A673 (cell line): ENCODE measurements around the gene TGFBR3L. TPM values are rescaled to one million over a fixed set of nuclear protein-coding genes. Genes with fewer than 3 reads are reported as not detected.

Experiments used
- BruUV-seq: library from RNA; stranded (reverse); fragments of 400-500 nt; replicated peaks from 2 replicates; lab custom pipeline; 2021; lab: Mats Ljungman, UMichigan
- CTCF ChIA-PET: fragments of 300-600 bp; sonication (Branson Sonifier 250); formaldehyde crosslinking; loops from one replicate; lab custom pipeline; 2022; ENCODE audit warnings: antibody characterized with exemption; lab: Charles Lee
- POLR2A ChIA-PET: fragments of 300-600 bp; sonication (Branson Sonifier 250); formaldehyde crosslinking; loops from one replicate; lab custom pipeline; 2022; ENCODE audit warnings: antibody characterized with exemption; ENCODE audit not compliant: low non-redundant PET; lab: Charles Lee
- DNase-seq: peaks from one replicate; pipeline ENCODE4 v3.0.0-alpha.2; 2015; ENCODE audit warnings: low spot score
- H3K27ac ChIP-seq: fragments of 200-600 bp; sonication (generic); 2 replicates; pipeline ENCODE4 v1.5.1; 2016; ENCODE audit warnings: mixed run types, low read depth, mild to moderate bottlenecking, mixed read lengths, antibody characterized with exemption, low read length; ENCODE audit not compliant: poor library complexity, severe bottlenecking
- H3K27me3 ChIP-seq: fragments of 200-600 bp; sonication (generic); replicated peaks from 2 replicates; pipeline ENCODE4 v1.6.1; 2017; ENCODE audit warnings: mixed run types, low read depth, mild to moderate bottlenecking, mixed read lengths, antibody characterized with exemption, low read length; ENCODE audit not compliant: insufficient read depth, poor library complexity
- H3K36me3 ChIP-seq: fragments of 200-600 bp; sonication (generic); 2 replicates; pipeline ENCODE4 v1.6.1; 2016; ENCODE audit warnings: mixed run types, mild to moderate bottlenecking, mixed read lengths, antibody characterized with exemption, low read length; ENCODE audit not compliant: insufficient read depth, poor library complexity, severe bottlenecking
- H3K4me1 ChIP-seq: fragments of 200-600 bp; sonication (generic); 2 replicates; pipeline ENCODE4 v1.6.1; 2017; ENCODE audit warnings: mixed run types, mild to moderate bottlenecking, mixed read lengths, antibody characterized with exemption, low read length; ENCODE audit not compliant: insufficient read depth, poor library complexity, severe bottlenecking
- H3K4me3 ChIP-seq: fragments of 200-600 bp; sonication (generic); 2 replicates; pipeline ENCODE4 v1.5.1; 2016; ENCODE audit warnings: low read depth, mixed run types, mild to moderate bottlenecking, mixed read lengths, low read length; ENCODE audit not compliant: poor library complexity, severe bottlenecking
- H3K9me3 ChIP-seq: fragments of 200-600 bp; sonication (generic); 2 replicates; pipeline ENCODE4 v1.6.1; 2016; ENCODE audit warnings: mixed run types, low read depth, mild to moderate bottlenecking, mixed read lengths, antibody characterized with exemption, low read length; ENCODE audit not compliant: poor library complexity, severe bottlenecking
- CTCF ChIP-seq: fragments of 300-800, 200-600 bp; sonication (generic); conservative IDR thresholded peaks from 2 replicates; pipeline ENCODE4 v1.5.1; 2017; ENCODE audit warnings: low read depth, mild to moderate bottlenecking, antibody characterized with exemption, low read length, moderate library complexity, mixed read lengths
- EZH2 ChIP-seq: fragments of 200-600 bp; sonication (generic); IDR thresholded peaks from 2 replicates; pipeline ENCODE4 v1.6.1; 2017; ENCODE audit warnings: borderline replicate concordance, low read depth, mild to moderate bottlenecking, mixed read lengths, antibody characterized with exemption, low read length; ENCODE audit not compliant: poor library complexity, severe bottlenecking
- intact Hi-C: fragments of 100-400 bp; cut with micrococcal nuclease; formaldehyde crosslinking; loops from one replicate; pipeline ENCODE4 v1.10.0; 2022; ENCODE audit not compliant: unreplicated experiment
- total RNA-seq: library from RNA; stranded (reverse); gene quantifications from 2 replicates; pipeline ENCODE4 v1.2.3, GENCODE V29; 2021

The TGFBR3L gene
- total RNA-seq, 1 experiment from 2014 or later = 1.6 TPM

- no peak for DNase-seq
- Histone ChIP-seq H3K4me1 (peaks cover 17% of the 10 kb centered on the region), H3K4me3 (no peak overlapping the region), H3K27me3 (no peaks in the 10 kb centered on the region), H3K27ac (no peak overlapping the region), H3K9me3 (no peaks in the 10 kb centered on the region), H3K36me3 (peaks cover 75% of the 10 kb centered on the region)
- POLR2A ChIA-PET = no interaction called here
- intact Hi-C loops = no loop called here
- TF ChIP-seq EZH2 (no peak), CTCF (no peak)
- no TSS peak for BruUV-seq
- CTCF ChIA-PET = no interaction called here
Measured at GRCh38 chr19:7932930-7933300, 18.3 kb downstream of the TGFBR3L start.

- H3K27me3 ChIP-seq = no peaks in the 10 kb centered on the region
- TF ChIP-seq CTCF = peak; percentile 47
- TF ChIP-seq EZH2 = no peak
- POLR2A ChIA-PET = no interaction called here
- intact Hi-C loops = no loop called here
- CTCF ChIA-PET = interaction anchor here (0.6 kb wide), 1 partner anchor 308 kb away, joined by 3 read pairs; no protein-coding TSS in a partner anchor
- H3K36me3 ChIP-seq = peaks cover 79% of the 10 kb centered on the region
- no TSS peak for BruUV-seq
- H3K27ac ChIP-seq = no peak overlapping the region
- DNase-seq = no peak
- H3K9me3 ChIP-seq = no peaks in the 10 kb centered on the region
- no peak overlapping the region for H3K4me3 ChIP-seq
- H3K4me1 ChIP-seq = peaks cover 13% of the 10 kb centered on the region
Measured at GRCh38 chr19:7933411-7933810, 18.8 kb downstream of the TGFBR3L start.

GRCh38 chr19:7933828-7934725, 19.4 kb downstream of the TGFBR3L start:
- no TSS peak for BruUV-seq
- H3K4me1 ChIP-seq = peaks cover 6% of the 10 kb centered on the region
- H3K36me3 ChIP-seq = peaks cover 82% of the 10 kb centered on the region
- no peak for DNase-seq
- no peaks in the 10 kb centered on the region for H3K9me3 ChIP-seq
- no peak overlapping the region for H3K27ac ChIP-seq
- no peaks in the 10 kb centered on the region for H3K27me3 ChIP-seq
- TF ChIP-seq CTCF (0 out of 2 replicates have a peak, but pooled peaks have one; percentile 7), EZH2 (no peak)
- intact Hi-C loops = no loop called here
- POLR2A ChIA-PET = no interaction called here
- CTCF ChIA-PET = interaction anchor here (0.6 kb wide), 1 partner anchor 307 kb away, joined by 3 read pairs; no protein-coding TSS in a partner anchor
- H3K4me3 ChIP-seq = no peak overlapping the region
